Measurements from ENCODE around the gene KDM3A. TPM values are rescaled to one million over a fixed set of nuclear protein-coding genes. Genes with fewer than 3 reads are reported as not detected.
"Not testable (repeated sequence)": the region's sequence is repeated elsewhere in the genome, so short reads cannot be mapped to it uniquely, and the experiment has no call there.

Gene KDM3A
- total and polyA plus RNA-seq, 9 donors, result 45.6 to 52.5 (median 49.8) TPM

GRCh38 chr2:86490245-86490644 is 49.1 kb downstream of the KDM3A start:
- Histone ChIP-seq H3K36me3 (ENCODE audit: control insufficient read depth, insufficient read depth, low read length) (peaks cover 61% of the 10 kb centered on the region), H3K27me3 (ENCODE audit: control insufficient read depth, insufficient read depth, low read length) (no peaks in the 10 kb centered on the region), H3K4me1 (ENCODE audit: control insufficient read depth, insufficient read depth, low read length) (peaks cover 3% of the 10 kb centered on the region), H3K4me3 (ENCODE audit: low read length) (no peak overlapping the region), H3K9me3 (replicated peaks; ENCODE audit: control insufficient read depth, low read depth, low read length) (no peaks in the 10 kb centered on the region), H3K27ac (ENCODE audit: low read length) (no peak overlapping the region)
- DNase-seq, result no peak
- 70% methylated on average over 2 of the region's 4 CpGs for WGBS (ENCODE audit: insufficient coverage)

GRCh38 chr2:86491088-86491487 is 49.9 kb downstream of the KDM3A start:
- Histone ChIP-seq H3K27me3 (ENCODE audit: control insufficient read depth, insufficient read depth, low read length) (no peaks in the 10 kb centered on the region), H3K4me1 (ENCODE audit: control insufficient read depth, insufficient read depth, low read length) (peaks cover 3% of the 10 kb centered on the region), H3K36me3 (ENCODE audit: control insufficient read depth, insufficient read depth, low read length) (peaks cover 52% of the 10 kb centered on the region), H3K27ac (ENCODE audit: low read length) (peak overlapping the region; percentile 37), H3K9me3 (replicated peaks; ENCODE audit: control insufficient read depth, low read depth, low read length) (no peaks in the 10 kb centered on the region), H3K4me3 (ENCODE audit: low read length) (no peak overlapping the region)
- WGBS (ENCODE audit: insufficient coverage), result 100% methylated on average over 1 of the region's 4 CpGs
- DNase-seq, result no peak

DNA sequence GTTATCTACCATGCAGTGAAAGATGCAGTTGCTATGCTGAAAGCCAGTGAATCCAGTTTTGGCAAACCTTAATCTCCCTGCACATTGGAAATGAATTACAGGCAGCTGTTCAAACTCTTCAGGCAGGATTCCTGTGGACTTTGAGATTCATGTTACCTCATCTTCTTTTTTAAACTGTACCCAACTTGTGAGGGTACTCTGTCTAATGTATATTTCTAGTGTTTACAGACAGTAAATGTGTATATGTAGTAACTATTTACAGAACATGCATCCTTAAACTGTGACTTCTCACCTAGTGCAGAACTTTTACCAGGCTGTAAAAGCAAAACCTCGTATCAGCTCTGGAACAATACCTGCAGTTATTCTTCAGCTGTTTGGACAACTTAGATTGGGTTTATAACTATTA is 50.9 kb downstream of the KDM3A start:
- H3K4me3 ChIP-seq (ENCODE audit: low read length), result no peak overlapping the region
- no peaks in the 10 kb centered on the region for H3K27me3 ChIP-seq (ENCODE audit: control insufficient read depth, insufficient read depth, low read length)
- no peaks in the 10 kb centered on the region for H3K9me3 ChIP-seq (replicated peaks; ENCODE audit: control insufficient read depth, low read depth, low read length)
- peaks cover 46% of the 10 kb centered on the region for H3K36me3 ChIP-seq (ENCODE audit: control insufficient read depth, insufficient read depth, low read length)
- WGBS (ENCODE audit: insufficient coverage), result no CpG with 5 or more reads among the region's 1 CpG
- peak overlapping the region; percentile 53 for H3K27ac ChIP-seq (ENCODE audit: low read length)
- DNase-seq, result peak; percentile 82
- H3K4me1 ChIP-seq (ENCODE audit: control insufficient read depth, insufficient read depth, low read length), result peaks cover 3% of the 10 kb centered on the region

DNA sequence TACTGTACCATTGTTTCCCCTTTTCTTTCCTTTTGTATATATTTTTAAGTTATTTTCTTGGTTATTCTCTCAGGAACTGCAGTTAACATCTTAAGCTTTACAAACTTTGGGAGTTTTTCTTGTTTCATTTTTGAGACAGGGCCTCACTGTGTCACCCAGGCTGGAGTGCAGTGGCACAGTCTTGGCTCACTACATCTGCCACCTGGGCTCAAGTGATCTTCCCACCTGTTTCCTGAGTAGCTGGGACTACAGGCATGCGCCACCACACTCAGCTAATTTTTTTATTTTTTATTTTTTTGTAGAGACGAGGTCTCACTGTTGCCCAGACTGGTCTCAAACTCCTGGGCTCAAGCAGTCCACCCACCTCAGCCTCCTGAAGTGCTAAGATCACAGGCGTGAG is 55.2 kb downstream of the KDM3A start:
- H3K36me3 ChIP-seq (ENCODE audit: control insufficient read depth, insufficient read depth, low read length), result peaks cover 47% of the 10 kb centered on the region
- WGBS (ENCODE audit: insufficient coverage), result 100% methylated on average over 1 of the region's 3 CpGs
- peaks cover 17% of the 10 kb centered on the region for H3K9me3 ChIP-seq (replicated peaks; ENCODE audit: control insufficient read depth, low read depth, low read length)
- H3K4me3 ChIP-seq (ENCODE audit: low read length); H3K4me1 ChIP-seq (ENCODE audit: control insufficient read depth, insufficient read depth, low read length); H3K27ac ChIP-seq (ENCODE audit: low read length); DNase-seq; H3K27me3 ChIP-seq (ENCODE audit: control insufficient read depth, insufficient read depth, low read length): not testable (repeated sequence)

DNA sequence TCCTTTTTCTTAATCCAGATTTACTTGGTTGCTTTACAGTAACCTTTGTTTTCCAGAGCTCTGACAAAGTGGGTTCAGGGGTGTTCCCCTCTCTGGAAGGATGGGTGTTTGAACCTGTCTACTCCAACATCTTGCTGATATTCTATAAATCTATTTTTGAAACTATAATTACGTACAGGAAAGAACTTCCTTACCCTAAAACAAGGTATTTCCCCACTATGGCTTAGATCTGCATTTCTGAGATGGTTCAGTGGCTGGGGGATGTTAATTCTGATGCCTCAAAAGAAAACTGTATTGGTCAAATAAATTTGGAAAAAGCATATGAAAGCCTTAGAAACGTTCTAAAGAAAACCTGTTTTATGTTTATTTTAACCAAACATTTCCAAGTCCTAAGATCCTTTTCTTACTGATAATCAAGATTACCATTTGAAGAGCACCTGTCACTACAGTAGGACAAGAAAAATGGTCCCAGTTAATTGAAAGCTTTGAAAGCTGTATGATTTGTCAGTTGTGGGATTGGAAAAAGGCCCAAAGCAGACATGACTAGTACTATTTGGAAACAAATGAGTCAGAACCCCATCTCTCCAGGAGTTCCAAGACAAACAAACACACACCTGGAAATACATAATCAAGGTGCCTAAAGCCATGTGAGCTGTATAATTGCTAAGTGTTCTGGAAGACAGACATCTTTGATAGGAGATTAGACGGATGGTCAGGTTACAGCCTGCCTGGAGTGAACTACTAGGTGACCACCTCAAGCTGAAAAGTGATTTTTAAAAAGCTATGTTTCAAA is 57.5 kb downstream of the KDM3A start:
- H3K4me1 ChIP-seq (ENCODE audit: control insufficient read depth, insufficient read depth, low read length), result no peaks in the 10 kb centered on the region
- peaks cover 44% of the 10 kb centered on the region for H3K36me3 ChIP-seq (ENCODE audit: control insufficient read depth, insufficient read depth, low read length)
- no peak for DNase-seq
- no peak overlapping the region for H3K27ac ChIP-seq (ENCODE audit: low read length)
- H3K9me3 ChIP-seq (replicated peaks; ENCODE audit: control insufficient read depth, low read depth, low read length), result peaks cover 17% of the 10 kb centered on the region
- H3K27me3 ChIP-seq (ENCODE audit: control insufficient read depth, insufficient read depth, low read length), result no peaks in the 10 kb centered on the region
- WGBS (ENCODE audit: insufficient coverage), result 100% methylated on average over 1 of the region's 3 CpGs
- H3K4me3 ChIP-seq (ENCODE audit: low read length), result no peak overlapping the region

GRCh38 chr2:86499326-86499725 is 58.2 kb downstream of the KDM3A start:
- no peaks in the 10 kb centered on the region for H3K27me3 ChIP-seq (ENCODE audit: control insufficient read depth, insufficient read depth, low read length)
- H3K4me3 ChIP-seq (ENCODE audit: low read length), result no peak overlapping the region
- peaks cover 46% of the 10 kb centered on the region for H3K36me3 ChIP-seq (ENCODE audit: control insufficient read depth, insufficient read depth, low read length)
- no peak for DNase-seq
- no peaks in the 10 kb centered on the region for H3K4me1 ChIP-seq (ENCODE audit: control insufficient read depth, insufficient read depth, low read length)
- H3K27ac ChIP-seq (ENCODE audit: low read length), result no peak overlapping the region
- 80% methylated on average over 2 of the region's 6 CpGs for WGBS (ENCODE audit: insufficient coverage)
- H3K9me3 ChIP-seq (replicated peaks; ENCODE audit: control insufficient read depth, low read depth, low read length), result peaks cover 17% of the 10 kb centered on the region

GRCh38 chr2:86500325-86501083 is 59.3 kb downstream of the KDM3A start:
- peaks cover 55% of the 10 kb centered on the region for H3K36me3 ChIP-seq (ENCODE audit: control insufficient read depth, insufficient read depth, low read length)
- no peaks in the 10 kb centered on the region for H3K4me1 ChIP-seq (ENCODE audit: control insufficient read depth, insufficient read depth, low read length)
- H3K27ac ChIP-seq (ENCODE audit: low read length), result no peak overlapping the region
- peaks cover 17% of the 10 kb centered on the region for H3K9me3 ChIP-seq (replicated peaks; ENCODE audit: control insufficient read depth, low read depth, low read length)
- DNase-seq, result no peak
- no peaks in the 10 kb centered on the region for H3K27me3 ChIP-seq (ENCODE audit: control insufficient read depth, insufficient read depth, low read length)
- WGBS (ENCODE audit: insufficient coverage), result 93% methylated on average over 2 of the region's 2 CpGs
- no peak overlapping the region for H3K4me3 ChIP-seq (ENCODE audit: low read length)

GRCh38 chr2:86507600-86507999 is 66.4 kb downstream of the KDM3A start:
- H3K9me3 ChIP-seq (replicated peaks; ENCODE audit: control insufficient read depth, low read depth, low read length), result no peaks in the 10 kb centered on the region
- no peaks in the 10 kb centered on the region for H3K27me3 ChIP-seq (ENCODE audit: control insufficient read depth, insufficient read depth, low read length)
- DNase-seq, result no peak
- H3K27ac ChIP-seq (ENCODE audit: low read length), result no peak overlapping the region
- H3K4me1 ChIP-seq (ENCODE audit: control insufficient read depth, insufficient read depth, low read length), result peaks cover 2% of the 10 kb centered on the region
- no peak overlapping the region for H3K4me3 ChIP-seq (ENCODE audit: low read length)
- H3K36me3 ChIP-seq (ENCODE audit: control insufficient read depth, insufficient read depth, low read length), result peaks cover 46% of the 10 kb centered on the region
- 90% methylated on average over 4 of the region's 7 CpGs for WGBS (ENCODE audit: insufficient coverage)

DNA sequence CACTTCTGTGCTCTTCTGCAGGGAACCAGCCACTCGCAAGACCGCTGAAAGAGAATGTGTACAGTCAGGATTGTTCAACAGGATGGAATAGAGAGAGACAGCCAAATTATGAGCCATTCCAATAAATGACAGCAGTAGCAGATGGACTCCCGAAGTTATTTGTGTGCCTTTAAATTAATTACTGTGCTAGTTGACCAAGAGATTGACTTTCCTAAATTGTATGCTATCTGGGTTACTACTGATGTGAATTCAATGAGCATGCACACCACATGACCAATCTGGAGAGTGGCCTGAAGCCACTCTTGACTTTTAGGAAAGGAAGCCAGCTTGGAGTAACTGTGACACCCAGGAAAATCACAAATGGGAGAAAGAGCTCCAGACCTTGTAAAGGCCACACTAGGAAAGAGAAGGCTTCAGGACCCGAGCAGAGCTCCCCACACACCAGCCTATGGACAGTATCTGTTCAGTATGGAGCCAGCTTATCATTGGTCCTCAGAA is 69.3 kb downstream of the KDM3A start:
- H3K4me1 ChIP-seq (ENCODE audit: control insufficient read depth, insufficient read depth, low read length), result peaks cover 4% of the 10 kb centered on the region
- no peaks in the 10 kb centered on the region for H3K27me3 ChIP-seq (ENCODE audit: control insufficient read depth, insufficient read depth, low read length)
- DNase-seq, result no peak
- no CpG with 5 or more reads among the region's 4 CpGs for WGBS (ENCODE audit: insufficient coverage)
- no peak overlapping the region for H3K4me3 ChIP-seq (ENCODE audit: low read length)
- H3K9me3 ChIP-seq (replicated peaks; ENCODE audit: control insufficient read depth, low read depth, low read length), result no peaks in the 10 kb centered on the region
- peaks cover 29% of the 10 kb centered on the region for H3K36me3 ChIP-seq (ENCODE audit: control insufficient read depth, insufficient read depth, low read length)
- no peak overlapping the region for H3K27ac ChIP-seq (ENCODE audit: low read length)

DNA sequence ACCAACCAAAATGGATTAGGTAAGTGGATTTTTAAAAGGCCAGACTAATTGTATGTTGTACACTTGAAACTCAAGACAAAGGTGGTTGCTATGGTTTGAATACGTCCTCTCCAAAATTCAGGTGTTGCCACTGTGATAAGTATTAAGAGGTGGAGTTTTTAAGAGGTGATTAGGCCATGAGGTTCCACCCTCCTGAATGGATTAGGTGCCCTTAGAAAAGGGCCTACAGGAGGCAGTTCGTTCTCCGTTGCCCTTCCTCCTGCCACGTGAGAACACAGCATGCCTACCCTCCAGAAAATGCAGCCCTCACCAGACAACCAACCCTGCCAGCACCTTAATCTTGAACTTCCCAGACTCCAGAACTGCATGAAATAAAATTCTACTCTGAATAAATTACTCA is 70.9 kb downstream of the KDM3A start:
- H3K27me3 ChIP-seq (ENCODE audit: control insufficient read depth, insufficient read depth, low read length), result no peaks in the 10 kb centered on the region
- H3K36me3 ChIP-seq (ENCODE audit: control insufficient read depth, insufficient read depth, low read length), result peaks cover 26% of the 10 kb centered on the region
- peaks cover 4% of the 10 kb centered on the region for H3K4me1 ChIP-seq (ENCODE audit: control insufficient read depth, insufficient read depth, low read length)
- DNase-seq, result no peak
- no CpG with 5 or more reads among the region's 4 CpGs for WGBS (ENCODE audit: insufficient coverage)
- H3K4me3 ChIP-seq (ENCODE audit: low read length), result no peak overlapping the region
- no peaks in the 10 kb centered on the region for H3K9me3 ChIP-seq (replicated peaks; ENCODE audit: control insufficient read depth, low read depth, low read length)
- no peak overlapping the region for H3K27ac ChIP-seq (ENCODE audit: low read length)

Measured in muscle of leg (tissue), 11 donors.